NOMO-1 treated with dmso at 0.1 percent for 144 hours (cell line): Measurements from ENCODE around the gene GGCX.
"Not testable (repeated sequence)": the region's sequence is repeated elsewhere in the genome, so short reads cannot be mapped to it uniquely, and the experiment has no call there.

Experiments used
- DNase-seq: peaks from one replicate; lab custom pipeline; 2025; ENCODE audit not compliant: unreplicated experiment; lab: John Stamatoyannopoulos, UW

GGCX gene

GRCh38 chr2:85594715-85595300, 33.5 kb upstream of the GGCX start:
- DNase-seq = no peak

GRCh38 chr2:85593023-85593422, 31.7 kb upstream of the GGCX start:
- DNase-seq = no peak

- DNase-seq = not testable (repeated sequence)
Measured at GRCh38 chr2:85592299-85592698, 31.0 kb upstream of the GGCX start.

DNA sequence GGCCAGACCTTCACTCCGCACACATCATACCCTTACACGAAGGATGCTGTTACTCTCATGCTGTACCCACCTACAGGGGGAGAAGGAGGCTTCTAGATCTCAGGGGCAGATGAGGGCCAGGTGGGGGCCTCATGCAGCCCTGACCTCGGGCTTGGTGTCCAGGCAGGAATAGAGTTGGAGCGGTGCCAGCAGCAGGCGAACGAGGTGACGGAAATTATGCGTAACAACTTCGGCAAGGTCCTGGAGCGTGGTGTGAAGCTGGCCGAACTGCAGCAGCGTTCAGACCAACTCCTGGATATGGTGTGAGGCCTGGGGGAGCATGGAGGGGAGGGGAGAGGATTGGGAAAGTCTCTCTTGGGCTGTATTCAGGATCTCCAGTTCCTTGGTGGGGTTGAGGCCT, 30.3 kb upstream of the GGCX start:
- DNase-seq = no peak

GRCh38 chr2:85590950-85591349, 29.7 kb upstream of the GGCX start:
- no peak for DNase-seq

- no peak for DNase-seq
Measured at GRCh38 chr2:85589982-85590791, 28.9 kb upstream of the GGCX start.

DNA sequence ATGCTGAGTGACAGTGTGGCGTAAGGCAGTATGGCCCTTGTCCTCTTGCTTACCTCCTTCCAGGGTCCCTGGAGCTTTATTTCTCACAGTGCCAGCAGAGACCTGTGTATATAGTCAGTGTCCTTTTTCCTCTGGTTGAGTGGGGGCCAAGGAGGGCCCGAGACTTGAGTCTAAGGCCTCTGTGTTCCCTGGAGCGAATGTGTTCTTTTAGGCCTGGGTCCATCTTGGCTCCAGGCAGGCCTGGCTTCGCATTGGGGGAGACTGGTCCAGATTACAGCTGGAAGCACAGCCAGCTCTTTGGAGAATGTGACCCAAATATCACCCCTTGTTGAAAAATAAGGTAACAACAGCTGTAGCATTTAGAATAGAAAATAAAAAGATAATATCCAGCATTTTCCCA, 27.9 kb upstream of the GGCX start:
- DNase-seq = no peak

GRCh38 chr2:85588645-85589044, 27.4 kb upstream of the GGCX start:
- DNase-seq = no peak

DNA sequence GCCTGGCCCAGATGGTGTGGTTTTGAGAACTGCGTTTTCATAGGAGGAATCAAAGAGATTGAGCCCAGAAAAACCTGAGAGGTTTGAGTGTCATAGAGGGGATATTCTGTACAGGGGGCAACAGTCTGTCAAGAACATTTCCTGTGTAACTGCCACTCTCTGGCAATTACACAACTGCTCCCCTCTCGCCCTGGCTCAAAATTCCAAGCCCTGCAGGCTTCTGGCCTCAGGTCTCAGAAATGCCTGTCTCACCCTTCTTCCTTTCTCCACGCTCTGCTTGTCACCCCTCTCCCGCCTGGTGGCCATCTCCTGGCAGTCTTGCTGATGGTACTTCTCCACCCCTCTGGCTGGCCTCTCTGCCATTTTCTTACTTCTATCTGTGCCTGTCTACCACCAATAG, 26.9 kb upstream of the GGCX start:
- DNase-seq = no peak

DNA sequence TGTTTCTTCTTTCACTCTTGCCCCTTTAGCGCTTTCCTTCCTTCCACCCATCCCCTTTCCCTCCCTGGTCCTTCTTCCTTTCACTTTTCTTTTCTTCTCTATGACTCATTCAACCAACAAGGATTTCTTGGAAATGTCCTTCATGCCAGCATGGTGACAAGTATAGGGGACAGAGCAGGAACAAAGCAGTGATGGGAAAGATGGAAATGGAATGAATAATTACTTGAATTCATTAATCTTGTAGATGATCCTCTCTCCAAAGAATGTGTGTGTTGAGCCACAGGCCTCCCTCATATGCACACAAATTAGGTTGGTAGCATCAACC, 24.4 kb upstream of the GGCX start:
- DNase-seq = no peak

GRCh38 chr2:85584857-85585780, 23.8 kb upstream of the GGCX start:
- DNase-seq = no peak

DNA sequence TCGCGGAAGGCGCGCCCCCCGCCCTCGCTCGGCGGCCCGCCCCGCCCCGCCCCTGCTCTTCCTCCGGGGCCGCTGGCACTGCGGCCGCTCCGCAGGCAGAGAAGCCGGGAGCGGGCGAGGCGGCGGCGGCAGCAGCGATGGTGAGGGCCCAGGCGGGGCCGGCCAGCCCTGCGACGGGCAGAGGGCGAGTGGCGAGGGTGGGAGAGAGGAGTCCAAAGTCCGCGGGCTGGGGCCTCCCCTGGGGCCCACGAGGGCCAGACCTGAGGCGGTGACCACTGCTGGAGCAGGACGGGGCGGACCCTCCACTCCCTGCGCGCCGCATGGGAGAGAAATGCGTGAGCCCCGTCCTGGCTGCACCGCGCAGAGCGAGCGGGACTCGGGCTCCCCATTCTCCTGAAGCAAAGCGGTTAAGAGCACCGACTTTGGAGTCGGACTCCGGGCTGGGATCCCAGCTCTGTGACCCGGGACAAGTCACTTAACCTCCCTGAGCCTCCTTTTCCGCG, 23.1 kb upstream of the GGCX start, which contains the start of gene VAMP5:
Gene VAMP5, plus strand, starts transcription at position 78 of the 503 bp plus-strand sequence. Its CDS starts 60 bp downstream, at position 138.
- no peak for DNase-seq

GRCh38 chr2:85583667-85584353, 22.5 kb upstream of the GGCX start:
- no peak for DNase-seq

DNA sequence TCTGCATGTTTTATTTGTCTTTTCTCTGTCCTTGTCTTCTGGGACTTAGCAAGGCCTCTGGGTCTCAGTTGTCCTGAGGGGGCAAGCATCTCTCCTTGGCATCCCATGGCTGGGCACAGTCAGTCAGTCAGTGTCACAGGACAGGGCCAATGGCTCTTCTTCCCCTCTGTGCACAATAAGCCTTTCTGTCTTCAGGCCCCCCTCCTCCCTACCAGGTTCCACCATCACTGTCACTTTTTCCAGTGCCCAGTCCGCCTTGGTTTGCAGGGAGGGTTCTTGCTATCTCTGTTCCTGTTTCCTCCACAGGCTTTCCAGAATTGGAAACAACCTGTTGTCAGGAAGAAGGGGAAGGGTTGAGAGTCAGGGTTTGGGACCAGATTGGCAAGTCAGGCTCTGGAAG, 21.2 kb upstream of the GGCX start:
- DNase-seq = no peak

DNA sequence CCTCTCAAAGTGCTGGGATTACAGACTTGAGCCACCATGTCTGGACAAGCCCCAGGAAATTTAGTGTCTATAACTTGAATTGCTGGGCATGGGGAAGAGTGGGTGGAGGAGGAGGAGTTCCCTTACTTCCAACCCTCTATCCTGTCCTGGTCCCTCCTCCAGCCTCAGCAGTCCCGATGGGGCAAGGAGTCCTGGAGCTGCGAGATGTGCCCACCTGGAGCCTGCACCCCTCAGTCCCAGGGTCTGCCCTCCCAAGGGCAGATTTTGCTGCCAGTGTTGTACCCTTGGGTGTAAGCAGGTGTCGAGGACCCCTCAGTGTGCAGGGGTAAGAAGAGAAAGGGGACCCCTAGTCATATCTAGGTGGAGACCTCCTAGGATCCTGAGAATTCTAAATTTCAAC, 18.9 kb upstream of the GGCX start:
- no peak for DNase-seq

- peak; percentile 45 for DNase-seq
Measured at GRCh38 chr2:85579266-85579935, 18.1 kb upstream of the GGCX start.

DNA sequence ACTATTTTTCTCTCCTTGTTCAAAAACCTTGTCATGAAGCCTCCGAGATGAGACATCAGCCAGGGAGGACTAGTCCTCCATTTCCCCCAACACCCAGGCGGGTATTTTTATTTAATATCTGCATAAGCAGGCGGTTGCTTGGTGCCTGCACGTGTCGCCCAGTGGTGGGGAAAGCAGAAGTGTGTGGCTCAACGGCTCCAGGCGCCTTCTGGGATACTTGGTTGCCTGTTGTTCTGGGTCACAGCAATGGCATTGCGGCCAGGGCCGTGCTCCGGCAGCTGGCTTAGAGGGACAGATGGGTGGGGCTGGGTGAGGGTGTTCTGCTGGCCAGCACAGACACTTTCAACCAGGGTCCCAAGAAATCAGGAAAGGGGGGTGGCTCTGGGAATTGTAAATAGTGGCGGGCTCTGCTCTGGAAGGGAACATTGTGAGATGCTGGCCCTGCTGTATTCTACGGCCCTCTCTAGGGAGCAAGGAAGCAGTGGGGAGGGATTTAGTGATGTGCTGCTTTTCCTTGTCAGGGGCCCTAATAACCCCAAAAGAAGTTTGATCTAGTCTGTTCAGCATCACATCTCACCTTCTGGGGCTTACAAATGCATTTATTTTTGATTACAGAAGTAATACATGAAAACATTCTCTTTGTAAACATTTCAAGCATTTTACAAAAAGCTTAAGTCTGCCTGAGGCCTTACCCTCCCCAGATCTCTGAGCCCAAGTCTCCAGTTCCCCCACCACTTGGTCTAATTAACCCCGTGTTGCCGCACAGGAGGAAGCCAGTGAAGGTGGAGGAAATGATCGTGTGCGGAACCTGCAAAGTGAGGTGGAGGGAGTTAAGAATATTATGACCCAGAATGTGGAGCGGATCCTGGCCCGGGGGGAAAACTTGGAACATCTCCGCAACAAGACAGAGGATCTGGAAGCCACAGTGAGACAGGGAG, 17.2 kb upstream of the GGCX start:
- peak; percentile 81 for DNase-seq

- DNase-seq = peak; percentile 35
Measured at GRCh38 chr2:85577386-85578242, 16.3 kb upstream of the GGCX start, which contains the start of gene VAMP8. Gene VAMP8, plus strand, starts transcription at chr2:85577586. Its CDS starts 61 bp downstream, at chr2:85577647.
